CD14-positive monocyte (primary cell): ENCODE measurements around the gene CCDC88A. TPM values are rescaled to one million over a fixed set of nuclear protein-coding genes. Genes with fewer than 3 reads are reported as not detected.

Experiments
- DNase-seq, 3 donors: peaks; one replicate each; pipeline ENCODE4 v3.0.0-alpha.2; 2011 to 2022
- H2AFZ ChIP-seq: 2 replicates; pipeline ENCODE4 v1.6.0; 2012; ENCODE audit warnings: mild to moderate bottlenecking, low read depth, low read length, inconsistent platforms; ENCODE audit not compliant: insufficient read depth, poor library complexity, severe bottlenecking
- H3K27ac ChIP-seq, 2 donors: 1 replicate in 1 of 2; 2 replicates in 1 of 2; pipeline ENCODE4 v1.5.1; 2012 to 2013; ENCODE audit warnings: low read length in 2 of 2, control low read depth in 1 of 2, inconsistent platforms in 1 of 2, low read depth in 1 of 2, mild to moderate bottlenecking in 1 of 2
- H3K27me3 ChIP-seq, 2 donors: one replicate each; pipeline versions ENCODE4 v1.6.0 to v1.6.1; 2011 to 2013; ENCODE audit warnings: low read length in 2 of 2; ENCODE audit not compliant: control insufficient read depth in 2 of 2, insufficient read depth in 2 of 2
- H3K36me3 ChIP-seq, 2 donors: replicated peaks in 1 of 2; 1 replicate in 1 of 2; 2 replicates in 1 of 2; pipeline versions ENCODE4 v1.5.1 to v1.6.1; 2012 to 2013; ENCODE audit warnings: low read length in 2 of 2, control low read depth in 1 of 2, inconsistent platforms in 1 of 2, mild to moderate bottlenecking in 1 of 2; ENCODE audit not compliant: insufficient read depth in 2 of 2, control insufficient read depth in 1 of 2
- H3K4me1 ChIP-seq, 2 donors: 1 replicate in 1 of 2; 2 replicates in 1 of 2; pipeline versions ENCODE4 v1.5.1 to v1.6.1; 2012 to 2013; ENCODE audit warnings: low read length in 2 of 2, control low read depth in 1 of 2, inconsistent platforms in 1 of 2, mild to moderate bottlenecking in 1 of 2, moderate library complexity in 1 of 2; ENCODE audit not compliant: insufficient read depth in 2 of 2, control insufficient read depth in 1 of 2
- H3K4me2 ChIP-seq: replicated peaks from 2 replicates; pipeline ENCODE3; 2012; ENCODE audit warnings: low read length, moderate library complexity, mild to moderate bottlenecking; ENCODE audit not compliant: poor library complexity, severe bottlenecking; ENCODE audit errors: extremely low read depth
- H3K4me3 ChIP-seq, 3 experiments: fragments of 200-600 bp in 1 of 3; sonication (generic) in 1 of 3; replicated peaks in 1 of 3; 1 replicate in 2 of 3; 2 replicates in 1 of 3; pipeline ENCODE4 v1.5.1; 2011 to 2013; ENCODE audit warnings: low read length in 3 of 3, mild to moderate bottlenecking in 3 of 3, control low read depth in 2 of 3, low read depth in 2 of 3, inconsistent platforms in 1 of 3, moderate library complexity in 1 of 3
- H3K79me2 ChIP-seq: 2 replicates; pipeline ENCODE4 v1.6.0; 2012; ENCODE audit warnings: mild to moderate bottlenecking, control low read depth, inconsistent platforms, low read length, moderate library complexity; ENCODE audit not compliant: insufficient read depth
- H3K9ac ChIP-seq: 2 replicates; pipeline ENCODE4 v1.6.0; 2017; ENCODE audit warnings: low read length, mild to moderate bottlenecking; ENCODE audit not compliant: insufficient read depth, poor library complexity, severe bottlenecking
- H3K9me3 ChIP-seq, 2 donors: replicated peaks in 1 of 2; 1 replicate in 1 of 2; 2 replicates in 1 of 2; pipeline versions ENCODE4 v1.5.1 to v1.6.1; 2012 to 2013; ENCODE audit warnings: low read length in 2 of 2, control low read depth in 1 of 2; ENCODE audit not compliant: control insufficient read depth in 1 of 2, insufficient read depth in 1 of 2
- H4K20me1 ChIP-seq: 2 replicates; pipeline ENCODE4 v1.6.0; 2012; ENCODE audit warnings: mild to moderate bottlenecking, low read length, control low read depth, moderate library complexity; ENCODE audit not compliant: insufficient read depth
- H3K27ac Mint-ChIP-seq, 7 donors: one replicate each; pipeline ENCODE4 v1.8.0; 2020; ENCODE audit warnings: mild to moderate bottlenecking in 7 of 7, mixed read lengths in 7 of 7, moderate library complexity in 6 of 7, inconsistent platforms in 2 of 7
- H3K27me3 Mint-ChIP-seq, 3 donors: one replicate each; pipeline ENCODE4 v1.8.0; 2021 to 2022; ENCODE audit warnings: low read depth in 3 of 3, mild to moderate bottlenecking in 3 of 3, mixed read lengths in 3 of 3, moderate library complexity in 3 of 3, inconsistent platforms in 1 of 3
- H3K36me3 Mint-ChIP-seq, 2 donors: one replicate each; pipeline ENCODE4 v1.8.0; 2020; ENCODE audit warnings: mixed read lengths in 2 of 2, inconsistent platforms in 1 of 2, mild to moderate bottlenecking in 1 of 2
- H3K4me1 Mint-ChIP-seq: one replicate; pipeline ENCODE4 v1.8.0; 2020; ENCODE audit warnings: mild to moderate bottlenecking, mixed read lengths
- H3K4me3 Mint-ChIP-seq, 2 donors: one replicate each; pipeline ENCODE4 v1.8.0; 2020; ENCODE audit warnings: mild to moderate bottlenecking in 2 of 2, mixed read lengths in 2 of 2, moderate library complexity in 1 of 2
- H3K9me3 Mint-ChIP-seq, 7 donors: one replicate each; pipeline ENCODE4 v1.8.0; 2020 to 2022; ENCODE audit warnings: mixed read lengths in 7 of 7, mild to moderate bottlenecking in 6 of 7, moderate library complexity in 6 of 7, inconsistent platforms in 2 of 7
- WGBS: methylation state at CpG from one replicate; pipeline ENCODE4 v1.1.5; 2013; ENCODE audit warnings: missing lambda C conversion rate; ENCODE audit not compliant: insufficient coverage; 5-methylcytosine and 5-hydroxymethylcytosine counted together
- intact Hi-C, 2 donors: fragments of 100-400 bp; cut with micrococcal nuclease; formaldehyde crosslinking; loops; one replicate each; pipeline versions ENCODE4 v1.15.0 to v1.15.1; 2023
- polyA plus RNA-seq, 3 donors: library from polyadenylated mRNA; depleted of rRNA in 1 of 3; unstranded in 2 of 3; stranded (reverse) in 1 of 3; fragments of 300-500 nt in 2 of 3; fragments of >200 nt in 1 of 3; fragmentation: Illumina TruSeq in 2 of 3; gene quantifications; 1 replicate in 2 of 3; 2 replicates in 1 of 3; pipeline ENCODE4 v1.2.3, GENCODE V29; 2012 to 2021
- TF ChIP-seq, protein P1 (sequence below): fragments of 200-600 bp; IDR thresholded peaks from one replicate; pipeline ENCODE4 v1.8.0; 2022; ENCODE audit warnings: antibody characterized with exemption, mild to moderate bottlenecking

Gene CCDC88A
- polyA plus RNA-seq, 3 donors, result 9.9 to 57.1 (median 17.9) TPM

DNA sequence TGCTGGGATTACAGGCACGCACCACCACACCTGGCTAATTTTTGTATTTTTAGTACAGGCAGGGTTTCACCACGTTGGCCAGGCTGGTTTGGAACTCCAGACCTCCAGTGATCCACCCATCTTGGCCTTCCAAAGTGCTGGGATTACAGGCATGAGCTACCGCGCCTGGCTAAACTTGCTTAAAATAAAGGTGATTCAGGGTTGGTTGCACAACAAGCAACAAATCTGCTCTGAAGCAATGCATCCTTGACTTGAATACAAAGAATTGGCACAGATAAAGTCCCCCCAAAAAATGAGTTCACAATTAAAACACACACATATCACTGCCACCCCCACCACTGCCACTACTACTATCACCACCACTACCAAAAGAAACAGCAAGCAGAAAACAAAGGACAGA is 34.9 kb downstream of the CCDC88A start:
- Mint-ChIP-seq H3K9me3 (no peaks in the 10 kb centered on the region), H3K4me1 (peaks cover 9% of the 10 kb centered on the region), H3K27me3 (no peaks in the 10 kb centered on the region), H3K27ac (peak overlapping the region in 1 of 7 donors; percentile 31), H3K36me3 (peaks cover 23 to 46% of the 10 kb centered on the region in 2 donors), H3K4me3 (no peak overlapping the region)
- Histone ChIP-seq H3K4me1 (peaks cover 7 to 9% of the 10 kb centered on the region in 2 donors), H4K20me1 (peaks cover 41% of the 10 kb centered on the region), H3K27ac (no peak overlapping the region), H3K9ac (no peak overlapping the region), H3K4me3 (no peak overlapping the region), H3K36me3 (peaks cover 15 to 59% of the 10 kb centered on the region in 2 donors), H3K4me2 (no peak overlapping the region), H3K9me3 (no peaks in the 10 kb centered on the region), H2AFZ (no peak overlapping the region), H3K27me3 (no peaks in the 10 kb centered on the region), H3K79me2 (peaks cover 87% of the 10 kb centered on the region)
- WGBS, result 100% methylated on average over 2 of the region's 4 CpGs
- intact Hi-C loops, result no loop called here
- TF ChIP-seq, protein P1, sequence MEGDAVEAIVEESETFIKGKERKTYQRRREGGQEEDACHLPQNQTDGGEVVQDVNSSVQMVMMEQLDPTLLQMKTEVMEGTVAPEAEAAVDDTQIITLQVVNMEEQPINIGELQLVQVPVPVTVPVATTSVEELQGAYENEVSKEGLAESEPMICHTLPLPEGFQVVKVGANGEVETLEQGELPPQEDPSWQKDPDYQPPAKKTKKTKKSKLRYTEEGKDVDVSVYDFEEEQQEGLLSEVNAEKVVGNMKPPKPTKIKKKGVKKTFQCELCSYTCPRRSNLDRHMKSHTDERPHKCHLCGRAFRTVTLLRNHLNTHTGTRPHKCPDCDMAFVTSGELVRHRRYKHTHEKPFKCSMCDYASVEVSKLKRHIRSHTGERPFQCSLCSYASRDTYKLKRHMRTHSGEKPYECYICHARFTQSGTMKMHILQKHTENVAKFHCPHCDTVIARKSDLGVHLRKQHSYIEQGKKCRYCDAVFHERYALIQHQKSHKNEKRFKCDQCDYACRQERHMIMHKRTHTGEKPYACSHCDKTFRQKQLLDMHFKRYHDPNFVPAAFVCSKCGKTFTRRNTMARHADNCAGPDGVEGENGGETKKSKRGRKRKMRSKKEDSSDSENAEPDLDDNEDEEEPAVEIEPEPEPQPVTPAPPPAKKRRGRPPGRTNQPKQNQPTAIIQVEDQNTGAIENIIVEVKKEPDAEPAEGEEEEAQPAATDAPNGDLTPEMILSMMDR, result no peak
- no peak for DNase-seq

DNA sequence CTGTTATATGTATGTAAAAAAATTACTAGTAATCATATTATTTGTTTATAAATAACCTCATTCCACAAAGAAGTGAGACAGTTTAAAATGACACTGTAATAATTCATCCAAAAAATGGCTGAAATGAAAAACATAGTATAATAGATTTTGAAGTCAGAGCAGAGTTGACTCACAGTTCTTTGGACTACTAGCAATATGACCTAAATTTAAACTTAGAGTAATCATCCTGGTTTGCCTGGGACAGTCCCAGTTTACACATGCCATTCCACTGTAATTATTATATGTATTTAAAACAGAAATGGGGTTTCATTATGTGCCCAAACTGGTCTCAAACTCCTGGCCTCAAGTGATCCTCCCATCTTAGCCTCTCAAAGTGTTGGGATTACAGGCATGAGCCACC is 48.3 kb downstream of the CCDC88A start:
- Histone ChIP-seq H3K4me1 (no peaks in the 10 kb centered on the region), H3K9ac (no peak overlapping the region), H3K36me3 (peaks cover 54 to 85% of the 10 kb centered on the region in 2 donors), H3K9me3 (no peaks in the 10 kb centered on the region), H3K4me2 (no peak overlapping the region), H3K27me3 (no peaks in the 10 kb centered on the region), H3K4me3 (no peak overlapping the region), H4K20me1 (peaks cover 3% of the 10 kb centered on the region), H2AFZ (no peak overlapping the region), H3K27ac (no peak overlapping the region), H3K79me2 (peaks cover 12% of the 10 kb centered on the region)
- intact Hi-C loops, result no loop called here
- Mint-ChIP-seq H3K36me3 (peaks cover 41 to 65% of the 10 kb centered on the region in 2 donors), H3K27me3 (no peaks in the 10 kb centered on the region), H3K4me3 (no peak overlapping the region), H3K9me3 (no peaks in the 10 kb centered on the region), H3K27ac (no peak overlapping the region), H3K4me1 (no peaks in the 10 kb centered on the region)
- TF ChIP-seq, protein P1, result no peak
- no peak for DNase-seq
